SH-SY5Y (cell line): Measurements from ENCODE around the gene ACY1.

Experiments used
- GATA2 ChIP-seq: IDR thresholded peaks from 2 replicates; pipeline ENCODE4 v1.6.1; 2011; ENCODE audit warnings: mild to moderate bottlenecking, low read depth, low read length
- GATA3 ChIP-seq: IDR thresholded peaks from 2 replicates; pipeline ENCODE4 v1.6.1; 2011; ENCODE audit warnings: low read depth, mild to moderate bottlenecking, low read length, moderate library complexity

DNA sequence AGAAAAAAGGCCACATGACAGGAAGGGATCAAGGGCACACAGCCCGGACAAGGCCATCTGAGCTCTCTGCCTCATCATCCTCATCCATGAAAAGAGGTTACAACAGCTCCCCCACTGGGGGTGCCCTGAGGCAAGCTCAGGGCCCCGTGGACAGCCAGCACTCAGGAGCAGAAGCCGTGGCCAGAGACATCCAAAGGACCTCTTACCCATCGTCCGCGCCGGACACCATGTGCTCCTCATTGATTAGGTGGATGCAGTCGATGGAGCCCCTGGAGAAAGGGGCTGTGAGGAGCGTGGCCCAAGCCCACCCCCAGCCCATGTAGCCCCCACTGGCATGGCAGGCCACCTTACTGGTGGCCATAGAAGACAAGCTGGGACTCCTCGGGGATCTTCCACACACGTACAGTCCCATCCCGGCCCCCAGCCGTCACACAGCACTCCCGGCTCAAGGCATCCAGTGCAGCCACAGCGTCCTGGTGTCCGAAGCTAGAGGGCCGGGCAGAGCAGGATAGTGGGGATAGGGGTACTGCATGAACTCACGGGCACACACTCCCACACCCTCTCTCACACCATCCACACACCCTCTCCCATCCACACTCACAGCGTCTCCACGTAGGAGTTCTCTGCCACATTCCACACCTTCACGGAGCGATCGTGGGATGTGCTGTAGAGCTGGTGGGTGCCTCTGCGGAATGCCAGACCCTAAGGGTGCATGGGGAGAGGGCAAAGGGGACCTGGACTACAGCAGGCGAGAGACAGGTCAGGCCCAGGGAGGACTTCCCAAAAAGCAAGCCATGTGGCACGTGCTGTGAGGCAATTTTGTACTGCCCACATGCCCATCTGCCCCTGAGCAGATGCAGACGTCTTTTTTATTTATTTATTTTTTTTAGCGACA is 48.1 kb upstream of the ACY1 start:
- TF ChIP-seq GATA2 (no peak), GATA3 (no peak)
